Amniotic stem cell (primary cell): ENCODE data around the gene EHD2.
"Not testable (repeated sequence)": the region's sequence is repeated elsewhere in the genome, so short reads cannot be mapped to it uniquely, and the experiment has no call there.

Experiments
- DNase-seq: peaks from one replicate; lab custom pipeline; 2025; lab: John Stamatoyannopoulos, UW

Gene EHD2

DNA sequence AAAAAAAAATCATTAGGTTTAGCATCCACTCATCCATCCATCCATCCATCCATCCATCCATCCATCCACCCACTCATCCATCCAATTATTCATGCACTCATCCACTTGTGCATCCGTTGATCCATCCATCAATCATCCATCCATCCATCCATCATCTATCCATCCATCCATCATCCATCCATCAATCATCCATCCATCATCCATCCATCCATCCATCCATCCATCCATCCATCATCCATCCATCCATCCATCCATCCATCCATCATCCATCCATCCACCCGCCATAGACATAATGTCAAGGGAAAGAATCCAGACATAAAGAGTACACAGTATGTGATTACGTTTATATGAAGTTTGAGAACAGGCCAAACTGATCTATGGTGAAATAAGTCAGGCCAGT is 56.3 kb downstream of the EHD2 start:
- DNase-seq = no peak

DNA sequence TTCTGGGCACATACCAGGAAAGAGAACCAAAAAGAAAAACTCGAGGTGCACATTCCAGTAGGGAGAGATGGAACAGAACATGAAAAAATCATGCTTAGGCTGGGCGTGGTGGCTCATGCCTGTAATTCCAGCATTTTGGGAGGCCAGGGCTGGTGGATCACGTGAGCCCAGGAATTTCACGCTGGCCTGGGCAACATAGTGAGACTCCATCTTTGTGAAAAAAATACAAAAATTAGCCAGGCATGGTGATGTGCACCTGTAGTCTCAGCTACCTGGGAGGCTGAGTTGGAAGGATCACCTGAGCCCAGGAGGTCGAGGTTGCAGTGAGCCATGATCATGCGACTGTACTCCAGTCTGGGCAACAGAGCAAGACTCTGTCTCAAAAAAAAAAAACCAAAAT is 58.1 kb downstream of the EHD2 start:
- DNase-seq = not testable (repeated sequence)

DNA sequence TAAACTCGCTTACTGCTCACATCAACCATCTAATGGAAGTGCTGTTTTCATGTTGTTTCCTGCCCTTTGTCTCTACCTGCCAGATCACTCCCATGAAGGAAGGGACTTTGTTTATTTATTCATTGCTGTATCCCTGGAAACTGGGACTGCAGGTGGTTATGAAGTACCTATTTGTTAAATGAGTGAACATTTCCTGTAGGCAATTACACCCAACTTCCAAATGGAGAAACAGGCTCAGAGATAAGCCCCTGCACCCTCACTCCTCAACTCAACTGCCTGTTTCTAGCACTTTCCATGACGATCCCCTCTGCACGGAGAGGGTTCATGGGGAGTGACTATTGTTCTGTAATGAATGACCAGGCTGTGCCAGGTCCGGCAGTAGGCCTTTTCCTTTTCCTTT is 63.3 kb downstream of the EHD2 start:
- no peak for DNase-seq

DNA sequence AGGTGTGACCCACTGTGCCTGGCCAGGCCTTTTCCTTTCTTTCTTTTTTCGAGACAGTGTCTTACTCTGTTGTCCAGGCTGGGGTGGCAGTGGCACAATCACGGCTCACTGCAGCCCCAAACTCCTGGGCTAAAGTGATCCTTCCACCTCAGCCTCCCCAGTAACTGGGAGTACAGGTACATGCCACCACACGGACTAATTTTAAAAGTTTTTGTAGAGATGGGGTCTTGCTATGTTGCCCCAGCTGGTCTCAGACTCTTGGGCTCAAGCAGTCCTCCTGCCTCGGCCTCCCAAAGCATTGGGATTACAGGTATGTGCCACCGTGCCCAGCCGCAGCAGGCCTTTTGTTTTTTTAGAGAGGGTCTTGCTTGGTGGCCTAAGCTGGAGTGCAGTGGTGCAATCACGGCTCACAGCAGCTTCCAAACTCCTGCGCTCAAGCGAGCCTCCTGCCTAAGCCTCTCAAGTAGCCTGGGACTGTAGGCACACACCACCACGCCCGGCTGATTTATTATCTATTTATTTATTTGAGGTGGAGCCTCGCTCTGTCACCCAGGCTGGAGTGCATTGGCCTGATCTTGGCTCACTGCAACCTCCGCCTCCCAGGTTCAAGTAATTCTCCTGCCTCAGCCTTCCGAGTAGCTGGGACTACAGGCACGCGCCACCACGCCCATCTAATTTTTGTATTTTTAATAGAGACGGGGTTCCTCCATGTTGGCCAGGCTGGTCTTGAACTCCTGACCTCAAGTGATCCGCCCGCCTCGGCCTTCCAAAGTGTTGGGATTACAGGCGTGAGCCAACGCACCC is 64.2 kb downstream of the EHD2 start:
- not testable (repeated sequence) for DNase-seq

DNA sequence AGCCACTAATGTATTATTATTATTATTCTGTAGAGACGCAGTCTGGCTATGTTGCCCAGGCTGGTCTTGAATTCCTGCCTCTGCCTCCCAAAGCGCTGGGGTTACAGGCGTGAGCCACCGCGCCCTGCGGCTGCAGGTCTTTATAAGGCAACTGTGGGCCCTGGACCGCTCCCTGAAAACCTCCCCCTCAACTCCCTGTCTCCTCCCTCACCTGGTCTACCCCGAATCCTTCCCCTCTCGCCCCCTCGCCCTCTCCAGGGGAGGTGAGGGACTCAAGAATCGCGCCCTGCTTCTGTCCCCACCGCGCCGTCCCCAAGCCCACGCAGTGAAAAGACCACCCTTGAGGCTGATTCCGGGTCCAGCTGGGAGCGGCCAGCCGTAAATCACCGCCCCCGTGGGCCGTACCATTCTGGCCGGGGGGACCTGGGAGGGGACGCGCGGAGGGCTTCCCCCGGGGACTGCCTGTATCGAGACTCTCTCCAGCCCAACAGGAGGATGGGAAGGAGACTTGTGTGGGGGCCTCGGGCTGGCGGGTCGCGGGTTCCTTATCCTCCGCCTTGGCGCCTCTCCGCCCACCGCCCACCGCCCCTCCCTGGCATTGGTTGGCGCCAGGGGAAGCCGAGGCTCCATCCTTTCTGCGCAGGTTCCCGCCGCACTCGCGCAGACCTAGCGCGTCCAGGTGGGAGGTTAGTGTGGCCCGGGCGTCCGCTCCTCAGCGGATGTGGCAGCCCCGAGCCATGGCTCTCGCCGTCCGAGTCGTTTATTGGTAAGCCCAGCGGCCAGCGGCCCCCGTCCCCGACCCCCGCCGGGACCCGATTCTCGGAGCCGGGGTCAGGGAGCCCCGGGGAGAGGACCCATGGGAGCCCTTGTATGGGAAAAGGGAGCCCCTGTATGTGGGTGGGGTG is 65.1 kb downstream of the EHD2 start, which contains the start of gene SELENOW:
TSS of gene SELENOW (plus strand) at position 655 of the 905 bp plus-strand sequence. CDS start at position 738, 83 bp downstream.
- peak; percentile 36 for DNase-seq

DNA sequence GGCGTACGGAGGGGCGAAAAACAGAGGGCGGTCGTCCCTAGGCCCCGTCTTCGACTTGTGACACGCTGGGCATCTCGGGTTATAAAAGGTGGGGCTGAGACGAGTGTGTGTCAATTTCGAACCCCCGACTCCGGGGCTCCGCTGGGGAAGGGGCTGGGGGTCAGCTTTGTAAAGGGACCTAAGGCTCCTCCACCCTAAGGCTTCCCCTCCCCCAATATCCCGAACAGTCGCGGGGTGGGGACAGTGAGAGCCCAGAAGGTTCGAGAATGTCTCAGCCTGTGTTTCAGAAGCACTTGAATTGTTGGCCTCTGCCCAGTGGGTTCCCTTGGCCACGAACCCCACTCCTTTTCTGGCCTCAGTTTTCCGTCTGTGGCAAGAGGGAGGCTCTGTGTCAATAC is 65.7 kb downstream of the EHD2 start:
- DNase-seq = no peak

DNA sequence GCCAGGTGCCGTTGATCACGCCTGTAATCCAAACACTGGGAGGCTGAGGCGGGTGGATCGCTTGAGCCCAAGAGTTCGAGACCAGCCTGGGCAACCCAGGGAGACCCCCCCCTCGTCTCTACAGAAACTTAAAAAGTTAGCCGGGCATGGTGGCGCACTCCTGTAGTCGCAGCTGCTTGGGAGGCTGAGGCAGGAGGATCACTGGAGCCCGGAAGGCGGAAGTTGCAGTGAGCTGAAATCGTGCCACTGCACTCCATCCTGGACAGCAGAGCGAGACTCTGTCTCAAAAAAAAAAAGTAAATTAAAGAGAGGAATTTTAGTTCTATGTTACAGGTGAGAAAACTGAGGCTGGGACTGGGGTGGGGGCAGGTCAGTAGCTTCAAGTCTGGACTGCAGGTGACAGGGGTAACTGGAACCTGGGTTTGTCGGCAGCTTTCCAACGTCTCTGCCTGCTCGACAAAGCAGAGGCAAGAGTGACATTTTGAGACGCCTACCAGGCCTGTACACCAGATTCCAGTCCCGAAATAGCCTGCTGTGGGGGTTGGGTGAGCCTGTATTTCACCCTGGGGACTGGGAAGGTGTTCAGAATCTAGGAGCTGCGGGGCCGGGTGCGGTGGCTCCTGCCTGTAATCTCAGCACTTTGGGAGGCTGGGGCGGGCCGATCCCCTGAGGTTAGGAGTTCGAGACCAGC is 66.4 kb downstream of the EHD2 start:
- DNase-seq = no peak

DNA sequence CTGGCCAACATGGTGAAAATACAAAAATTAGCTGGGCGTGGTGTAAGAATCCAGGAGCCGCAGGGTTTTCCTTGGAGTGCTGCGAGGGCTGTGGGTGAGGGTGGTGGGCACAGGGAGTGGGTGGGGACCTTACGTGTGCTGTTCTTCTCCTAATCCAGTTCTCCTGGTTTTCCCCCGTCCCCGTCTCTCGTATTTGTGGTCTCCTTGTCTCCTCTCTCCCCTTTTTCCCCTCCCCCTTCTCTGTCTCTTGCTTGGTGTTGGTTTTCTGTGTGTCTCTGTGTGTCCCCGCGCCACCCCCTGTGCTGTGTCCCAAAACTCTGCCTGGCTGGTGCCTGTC is 67.0 kb downstream of the EHD2 start:
- no peak for DNase-seq

DNA sequence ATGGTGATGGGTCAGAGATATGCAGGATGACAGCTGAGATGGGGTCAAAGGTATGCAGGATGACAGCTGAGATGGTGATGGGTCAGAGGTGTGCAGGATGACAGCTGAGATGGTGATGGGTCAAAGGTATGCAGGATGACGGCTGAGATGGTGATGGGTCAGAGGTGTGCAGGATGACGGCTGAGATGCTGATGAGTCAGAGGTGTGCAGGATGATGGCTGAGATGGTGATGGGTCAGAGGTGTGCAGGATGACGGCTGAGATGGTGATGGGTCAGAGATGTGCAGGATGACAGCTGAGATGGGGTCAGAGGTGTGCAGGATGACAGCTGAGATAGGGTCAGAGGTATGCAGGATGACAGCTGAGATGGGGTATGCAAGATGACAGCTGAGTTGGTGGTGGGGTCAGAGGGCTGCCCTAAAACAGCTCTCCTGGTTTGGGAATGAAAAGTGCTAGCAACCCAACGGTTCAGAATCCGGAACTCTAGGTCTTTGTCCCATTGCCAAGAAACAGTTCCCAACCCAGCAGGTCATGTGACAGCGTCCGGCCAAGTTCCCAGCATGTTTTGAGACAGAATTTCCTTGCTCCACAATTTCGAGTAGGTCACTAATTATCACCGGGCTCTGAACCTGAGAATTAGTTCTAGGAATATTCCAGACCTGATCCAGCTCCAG is 68.5 kb downstream of the EHD2 start:
- no peak for DNase-seq

DNA sequence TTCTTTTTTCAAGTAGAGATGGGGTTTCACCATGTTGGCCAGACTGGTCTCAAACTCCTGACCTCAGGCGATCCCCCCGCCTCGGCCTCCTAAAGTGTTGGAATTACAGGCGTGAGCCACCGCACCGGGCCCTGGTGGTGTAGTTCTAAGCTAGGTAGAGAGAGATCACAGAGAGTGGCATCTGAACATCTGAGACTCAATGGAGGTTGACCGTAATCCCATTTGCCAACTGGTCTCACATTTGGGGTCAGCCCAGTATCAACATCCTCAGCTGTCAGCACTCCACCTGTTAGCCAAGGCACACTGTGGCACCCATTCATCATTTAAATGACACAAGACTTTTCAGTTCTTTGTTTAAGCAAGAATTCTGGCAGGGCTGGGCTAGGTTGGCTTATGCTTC is 73.3 kb downstream of the EHD2 start:
- DNase-seq = no peak

DNA sequence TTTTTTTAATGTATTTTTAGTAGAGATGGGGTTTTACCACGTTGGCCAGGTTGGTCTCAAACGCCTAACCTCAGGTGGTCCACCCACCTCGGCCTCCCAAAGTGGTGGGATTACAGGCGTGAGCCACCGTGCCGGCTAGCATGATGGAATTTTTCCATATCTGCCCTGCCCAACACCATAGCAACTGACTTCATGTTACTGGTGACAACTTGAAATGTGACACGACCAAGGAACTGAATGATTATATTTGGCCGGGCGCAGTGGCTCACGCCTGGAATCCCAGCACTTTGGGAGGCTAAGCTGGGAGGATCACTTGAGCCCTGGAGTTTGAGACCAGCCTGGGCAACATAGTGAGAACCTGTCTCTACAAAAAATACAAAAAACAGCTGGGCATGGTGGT is 74.1 kb downstream of the EHD2 start:
- not testable (repeated sequence) for DNase-seq

DNA sequence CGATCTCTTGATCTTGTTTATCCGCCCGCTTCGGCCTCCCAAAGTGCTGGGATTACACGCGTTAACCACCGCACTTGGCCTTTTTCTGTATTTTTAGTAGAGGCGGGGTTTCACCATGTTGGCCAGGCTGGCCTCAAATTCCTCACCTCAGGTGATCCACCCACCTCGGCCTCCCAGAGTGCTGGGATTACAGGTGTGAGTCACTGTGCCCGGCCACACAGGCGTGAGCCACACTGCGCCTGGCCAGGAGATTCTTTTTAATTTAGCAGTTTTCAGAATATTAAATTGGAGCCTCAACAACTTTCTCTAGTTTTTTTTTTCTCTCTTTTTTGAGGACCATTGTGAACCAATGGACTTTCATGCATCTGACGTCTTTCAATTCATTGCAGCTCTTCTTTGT is 76.6 kb downstream of the EHD2 start:
- not testable (repeated sequence) for DNase-seq

DNA sequence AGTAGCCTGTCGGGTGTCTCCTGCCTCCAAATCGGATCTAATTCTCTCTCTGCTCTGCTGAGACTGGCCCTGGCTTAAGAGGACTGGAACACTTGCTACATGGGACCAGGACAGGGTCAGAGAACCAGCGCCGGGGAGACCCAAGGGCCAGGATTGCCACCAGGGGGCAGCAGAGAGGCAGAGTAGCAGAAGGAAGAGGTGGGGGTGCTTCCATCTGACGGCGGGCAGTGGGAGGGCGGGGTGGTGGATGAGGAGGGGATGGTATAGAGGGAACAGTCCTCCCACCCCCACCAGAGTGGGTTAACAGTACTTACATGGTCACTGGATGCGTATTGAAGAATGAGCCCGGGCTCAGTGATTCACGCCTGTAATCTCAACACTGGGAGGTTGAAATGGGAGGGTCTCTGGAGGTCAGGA is 77.2 kb downstream of the EHD2 start:
- DNase-seq = peak; percentile 26

DNA sequence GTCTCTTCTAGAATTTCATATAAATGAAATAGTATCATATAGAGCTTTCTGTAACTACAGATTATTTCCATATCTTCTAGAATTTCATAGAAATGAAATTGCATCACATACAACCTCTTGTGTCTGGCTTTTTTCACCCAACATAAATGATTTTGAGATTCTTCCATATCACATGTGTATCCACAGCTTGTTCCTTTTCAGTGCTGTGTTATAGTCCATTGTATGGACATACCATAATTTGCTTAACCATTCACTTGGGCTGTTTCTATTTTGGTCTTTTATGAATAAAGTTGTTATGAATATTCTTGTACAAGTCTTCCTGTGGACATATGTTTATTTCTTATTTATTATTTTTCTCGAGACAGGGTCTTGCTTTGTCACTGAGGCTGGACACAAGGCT is 79.4 kb downstream of the EHD2 start:
- no peak for DNase-seq
